HG02678 (cell line): ENCODE results near the gene ZDHHC11B.
"Not testable (repeated sequence)": the region's sequence is repeated elsewhere in the genome, so short reads cannot be mapped to it uniquely, and the experiment has no call there.

ENCODE experiments used
- ATAC-seq: cut with Tn5 transposase; IDR thresholded peaks from one replicate; pipeline ENCODE4 v1.9.1; 2021; ENCODE audit warnings: mild to moderate bottlenecking, moderate library complexity; ENCODE audit not compliant: unreplicated experiment

Gene ZDHHC11B

GRCh38 chr5:770585-770984 is 13.9 kb downstream of the ZDHHC11B start:
- ATAC-seq: not testable (repeated sequence)

- ATAC-seq: not testable (repeated sequence)
Observed at GRCh38 chr5:769485-770145, 14.9 kb downstream of the ZDHHC11B start.

- ATAC-seq: no peak
Observed at GRCh38 chr5:766666-767431, 17.7 kb downstream of the ZDHHC11B start.

GRCh38 chr5:765948-766631 is 18.4 kb downstream of the ZDHHC11B start:
- ATAC-seq: no peak

- no peak for ATAC-seq
Observed at GRCh38 chr5:763998-764781, 20.3 kb downstream of the ZDHHC11B start.

- no peak for ATAC-seq
Observed at GRCh38 chr5:763397-763796, 21.1 kb downstream of the ZDHHC11B start.

GRCh38 chr5:762996-763395 is 21.5 kb downstream of the ZDHHC11B start:
- not testable (repeated sequence) for ATAC-seq

GRCh38 chr5:761854-762710 is 22.4 kb downstream of the ZDHHC11B start:
- ATAC-seq: no peak

- ATAC-seq: no peak
Observed at GRCh38 chr5:761059-761771, 23.3 kb downstream of the ZDHHC11B start.

GRCh38 chr5:760363-761058 is 24.0 kb downstream of the ZDHHC11B start:
- ATAC-seq: no peak

GRCh38 chr5:759781-760362 is 24.7 kb downstream of the ZDHHC11B start:
- no peak for ATAC-seq

GRCh38 chr5:759111-759751 is 25.3 kb downstream of the ZDHHC11B start:
- ATAC-seq: no peak

GRCh38 chr5:758698-759053 is 25.9 kb downstream of the ZDHHC11B start:
- no peak for ATAC-seq

GRCh38 chr5:757931-758697 is 26.4 kb downstream of the ZDHHC11B start:
- no peak for ATAC-seq

GRCh38 chr5:757346-757930 is 27.1 kb downstream of the ZDHHC11B start:
- ATAC-seq: no peak

- no peak for ATAC-seq
Observed at GRCh38 chr5:756865-757345, 27.6 kb downstream of the ZDHHC11B start.

GRCh38 chr5:756171-756570 is 28.4 kb downstream of the ZDHHC11B start:
- ATAC-seq: no peak
